HCT116 (cell line): ENCODE measurements around the gene RAP1A. TPM values are rescaled to one million over a fixed set of nuclear protein-coding genes. Genes with fewer than 3 reads are reported as not detected.

Experiments used
- ATAC-seq: fragments of 200-7000 bp; cut with Tn5 transposase; 2 replicates; pipeline ENCODE4 v1.9.1; 2020; ENCODE audit warnings: mild to moderate bottlenecking, moderate library complexity
- BruUV-seq: library from RNA; stranded (reverse); fragments of 400-500 nt; replicated peaks from 2 replicates; lab custom pipeline; 2021; lab: Mats Ljungman, UMichigan
- CTCF ChIA-PET: fragments of 300-600 bp; sonication (Branson Sonifier 250); formaldehyde crosslinking; loops from one replicate; lab custom pipeline; 2021; ENCODE audit warnings: antibody characterized with exemption; lab: Charles Lee
- POLR2A ChIA-PET: fragments of 300-600, 350-600 bp; sonication (Branson Sonifier 250); formaldehyde crosslinking; loops from one replicate; lab custom pipeline; 2021; ENCODE audit warnings: antibody characterized with exemption; lab: Charles Lee
- RAD21 ChIA-PET, 2 experiments: fragments of 300-600 bp; sonication (Branson Sonifier 250); formaldehyde crosslinking; loops; one replicate each; lab custom pipeline; 2023; ENCODE audit warnings: low total read pairs in 2 of 2; ENCODE audit not compliant: uncharacterized antibody in 2 of 2, unreplicated experiment in 2 of 2, low non-redundant PET in 1 of 2; lab: Charles Lee
- DNase-seq: peaks from one replicate; pipeline ENCODE4 v3.0.0-alpha.2; 2010; ENCODE audit warnings: low read depth, low spot score
- H2AFZ ChIP-seq: fragments of 200-600 bp; shearing (Covaris generic), sonication (generic); 2 replicates; pipeline ENCODE4 v1.6.1; 2017; ENCODE audit warnings: low read depth, mixed run types, mixed read lengths, antibody characterized with exemption, low read length; ENCODE audit not compliant: poor library complexity, severe bottlenecking
- H3K27ac ChIP-seq: 2 replicates; pipeline ENCODE4 v1.5.1; 2012; ENCODE audit warnings: low read depth, low read length
- H3K27me3 ChIP-seq: fragments of 200-600 bp; sonication (generic); 2 replicates; pipeline ENCODE4 v1.6.1; 2016; ENCODE audit warnings: mixed run types, low read length, mixed read lengths; ENCODE audit not compliant: insufficient read depth
- H3K36me3 ChIP-seq, 2 experiments: fragments of 200-500 bp in 1 of 2; fragments of 200-600 bp in 1 of 2; sonication (Bioruptor generic) in 1 of 2; sonication (generic) in 1 of 2; 2 replicates each; pipeline versions ENCODE4 v1.5.1 to v1.6.1; 2014 to 2016; ENCODE audit warnings: low read length in 2 of 2, inconsistent platforms in 1 of 2, mixed read lengths in 1 of 2, mixed run types in 1 of 2; ENCODE audit not compliant: insufficient read depth in 2 of 2, control insufficient read depth in 1 of 2
- H3K4me1 ChIP-seq, 2 experiments: fragments of 200-600 bp in 1 of 2; sonication (generic) in 1 of 2; 2 replicates each; pipeline versions ENCODE4 v1.5.1 to v1.6.1; 2012 to 2017; ENCODE audit warnings: low read length in 2 of 2, inconsistent platforms in 1 of 2, mild to moderate bottlenecking in 1 of 2, mixed read lengths in 1 of 2, mixed run types in 1 of 2, moderate library complexity in 1 of 2; ENCODE audit not compliant: insufficient read depth in 2 of 2, control insufficient read depth in 1 of 2
- H3K4me2 ChIP-seq: fragments of 200-600 bp; sonication (generic); 2 replicates; pipeline ENCODE4 v1.6.1; 2017; ENCODE audit warnings: mixed run types, low read length, mixed read lengths
- H3K4me3 ChIP-seq, 2 experiments: fragments of 200-600 bp in 1 of 2; sonication (generic) in 1 of 2; replicated peaks in 1 of 2; 2 replicates each; pipeline ENCODE4 v1.5.1; 2011 to 2016; ENCODE audit warnings: low read length in 2 of 2, control low read depth in 1 of 2, low read depth in 1 of 2, mild to moderate bottlenecking in 1 of 2, mixed read lengths in 1 of 2, mixed run types in 1 of 2
- H3K79me2 ChIP-seq: fragments of 200-600 bp; sonication (generic); 2 replicates; pipeline ENCODE4 v1.6.1; 2017; ENCODE audit warnings: mild to moderate bottlenecking, mixed run types, low read length, moderate library complexity, mixed read lengths; ENCODE audit not compliant: insufficient read depth
- H3K9ac ChIP-seq: fragments of 200-600 bp; sonication (generic); 2 replicates; pipeline ENCODE4 v1.6.1; 2016; ENCODE audit warnings: low read length, mixed read lengths
- H3K9me2 ChIP-seq: fragments of 200-600 bp; sonication (generic), shearing (Covaris generic); 2 replicates; pipeline ENCODE4 v1.6.1; 2017; ENCODE audit warnings: mixed run types, mild to moderate bottlenecking, moderate library complexity; ENCODE audit not compliant: insufficient read depth
- H3K9me3 ChIP-seq, 2 experiments: fragments of 200-500 bp in 1 of 2; fragments of 200-600 bp in 1 of 2; sonication (Bioruptor generic) in 1 of 2; sonication (generic) in 1 of 2; 2 replicates each; pipeline ENCODE4 v1.6.1; 2014 to 2017; ENCODE audit warnings: low read length in 2 of 2, mixed read lengths in 2 of 2, inconsistent platforms in 1 of 2, low read depth in 1 of 2, mild to moderate bottlenecking in 1 of 2, mixed run types in 1 of 2, moderate library complexity in 1 of 2; ENCODE audit not compliant: control insufficient read depth in 1 of 2, insufficient read depth in 1 of 2
- H4K20me1 ChIP-seq: fragments of 200-600 bp; sonication (generic), shearing (Covaris generic); 2 replicates; pipeline ENCODE4 v1.6.1; 2017; ENCODE audit warnings: mixed run types, mild to moderate bottlenecking, moderate library complexity; ENCODE audit not compliant: insufficient read depth
- CBX3 ChIP-seq: IDR thresholded peaks from 2 replicates; pipeline ENCODE4 v1.6.1; 2012; ENCODE audit warnings: low read depth
- CEBPB ChIP-seq: IDR thresholded peaks from 2 replicates; pipeline ENCODE4 v1.6.1; 2012; ENCODE audit warnings: low read depth
- EGR1 ChIP-seq: IDR thresholded peaks from 2 replicates; pipeline ENCODE4 v1.6.1; 2012; ENCODE audit warnings: low read depth
- ELF1 ChIP-seq: IDR thresholded peaks from 2 replicates; pipeline ENCODE4 v1.6.1; 2012; ENCODE audit warnings: low read depth, borderline replicate concordance
- EZH2 ChIP-seq: fragments of 200-600 bp; sonication (generic); IDR thresholded peaks from 2 replicates; pipeline ENCODE4 v1.6.1; 2017; ENCODE audit warnings: antibody characterized with exemption, mixed run types
- EZH2phosphoT487 ChIP-seq: fragments of 200-600 bp; IDR thresholded peaks from 2 replicates; pipeline ENCODE4 v1.6.1; 2018; ENCODE audit warnings: antibody characterized with exemption, borderline replicate concordance
- FOSL1 ChIP-seq: IDR thresholded peaks from 2 replicates; pipeline ENCODE4 v1.6.1; 2012; ENCODE audit warnings: low read depth
- JUND ChIP-seq: IDR thresholded peaks from 2 replicates; pipeline ENCODE4 v1.6.1; 2012
- POLR2A ChIP-seq: IDR thresholded peaks from 2 replicates; pipeline ENCODE4 v1.7.0; 2011; ENCODE audit warnings: borderline replicate concordance; ENCODE audit not compliant: insufficient read depth, insufficient read length; ENCODE audit errors: extremely low read depth
- POLR2AphosphoS5 ChIP-seq: IDR thresholded peaks from 2 replicates; pipeline ENCODE4 v1.6.1; 2011; ENCODE audit warnings: mild to moderate bottlenecking, low read depth, low read length, moderate library complexity
- RAD21 ChIP-seq: IDR thresholded peaks from 2 replicates; pipeline ENCODE4 v1.6.1; 2012; ENCODE audit warnings: low read depth, mild to moderate bottlenecking
- SP1 ChIP-seq: IDR thresholded peaks from 2 replicates; pipeline ENCODE4 v1.6.1; 2012; ENCODE audit warnings: low read depth
- TCF7L2 ChIP-seq: IDR thresholded peaks from 2 replicates; pipeline ENCODE4 v1.7.0; 2011; ENCODE audit warnings: borderline replicate concordance, inconsistent platforms; ENCODE audit not compliant: insufficient read depth, insufficient read length; ENCODE audit errors: extremely low read depth
- YY1 ChIP-seq: IDR thresholded peaks from 2 replicates; pipeline ENCODE4 v1.6.1; 2011; ENCODE audit warnings: low read length, low read depth, moderate library complexity, mild to moderate bottlenecking; ENCODE audit not compliant: insufficient replicate concordance; ENCODE audit errors: extremely low read depth
- ZFX ChIP-seq: fragments of 450-650 bp; IDR thresholded peaks from 2 replicates; pipeline ENCODE4 v1.6.1; 2017
- ZNF274 ChIP-seq: fragments of 200-500 bp; sonication (Bioruptor generic); IDR thresholded peaks from 2 replicates; pipeline ENCODE4 v1.6.1; 2014; ENCODE audit warnings: mild to moderate bottlenecking, low read depth, low read length, inconsistent platforms
- intact Hi-C: fragments of 100-400 bp; cut with micrococcal nuclease; formaldehyde crosslinking; loops from 2 replicates; pipeline ENCODE4 v1.10.0; 2022
- total RNA-seq: library from RNA; stranded (reverse); gene quantifications from one replicate; pipeline ENCODE4 v1.2.1, GENCODE V29; 2021; ENCODE audit not compliant: unreplicated experiment
- TF ChIP-seq, protein P1 (sequence below): IDR thresholded peaks from 2 replicates; pipeline ENCODE4 v1.6.1; 2012
- TF ChIP-seq, protein P2 (sequence below): IDR thresholded peaks from 2 replicates; pipeline ENCODE4 v1.6.1; 2012
- TF ChIP-seq, protein P3 (sequence below): IDR thresholded peaks from 2 replicates; pipeline ENCODE4 v1.6.1; 2011; ENCODE audit warnings: mild to moderate bottlenecking, low read length, moderate library complexity; ENCODE audit not compliant: insufficient replicate concordance; ENCODE audit errors: extremely low read depth

Gene RAP1A
- total RNA-seq, 1 experiment from 2014 or later, result 46.2 TPM

DNA sequence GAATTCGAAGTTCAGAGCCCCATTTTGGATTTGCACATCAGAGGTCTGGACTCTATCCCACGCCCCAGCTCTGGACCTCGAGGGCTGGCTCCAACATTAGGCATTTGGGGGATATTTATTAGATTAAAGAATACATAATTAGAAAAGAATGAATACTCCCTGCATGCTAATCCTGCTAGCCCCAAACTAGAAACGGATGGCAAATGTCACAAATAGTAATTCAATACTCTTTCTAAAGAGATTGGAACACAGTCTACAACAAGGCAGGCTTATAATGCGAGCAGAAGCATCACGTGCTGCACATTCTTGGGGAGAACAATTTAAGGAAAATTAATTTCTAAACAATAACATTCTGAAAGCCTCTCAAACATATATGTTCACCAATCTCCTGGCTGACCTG is 27.7 kb upstream of the RAP1A start:
- Histone ChIP-seq H3K4me2 (peak overlapping the region; percentile 78), H3K36me3 (no peaks in the 10 kb centered on the region), H4K20me1 (no peaks in the 10 kb centered on the region), H3K4me1 (peaks cover 20 to 24% of the 10 kb centered on the region in 2 experiments), H3K27me3 (no peaks in the 10 kb centered on the region), H3K9me3 (no peaks in the 10 kb centered on the region), H3K79me2 (no peaks in the 10 kb centered on the region), H3K9me2 (no peaks in the 10 kb centered on the region), H3K9ac (no peak overlapping the region), H3K4me3 (no peak overlapping the region), H3K27ac (no peak overlapping the region), H2AFZ (peak overlapping the region; percentile 88)
- DNase-seq (no peak), ATAC-seq (no peak)
- intact Hi-C loops, result no loop called here
- no TSS peak for BruUV-seq
- ChIA-PET RAD21 (no interaction called here), POLR2A (no interaction called here), CTCF (interaction anchor here (1.7 kb wide), 1 partner anchor 21 kb away, joined by 4 read pairs; no protein-coding TSS in a partner anchor)
- TF ChIP-seq POLR2AphosphoS5 (no peak), POLR2A (no peak), EZH2phosphoT487 (no peak), ELF1 (no peak), TCF7L2 (no peak), RAD21 (no peak), YY1 (no peak), SP1 (no peak), JUND (no peak), EZH2 (no peak), CBX3 (no peak), ZNF274 (no peak), ZFX (no peak), FOSL1 (no peak), EGR1 (no peak), CEBPB (no peak)
- TF ChIP-seq, protein P1, sequence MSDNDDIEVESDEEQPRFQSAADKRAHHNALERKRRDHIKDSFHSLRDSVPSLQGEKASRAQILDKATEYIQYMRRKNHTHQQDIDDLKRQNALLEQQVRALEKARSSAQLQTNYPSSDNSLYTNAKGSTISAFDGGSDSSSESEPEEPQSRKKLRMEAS, result no peak
- TF ChIP-seq, protein P2, sequence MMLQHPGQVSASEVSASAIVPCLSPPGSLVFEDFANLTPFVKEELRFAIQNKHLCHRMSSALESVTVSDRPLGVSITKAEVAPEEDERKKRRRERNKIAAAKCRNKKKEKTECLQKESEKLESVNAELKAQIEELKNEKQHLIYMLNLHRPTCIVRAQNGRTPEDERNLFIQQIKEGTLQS, result no peak
- TF ChIP-seq, protein P3, sequence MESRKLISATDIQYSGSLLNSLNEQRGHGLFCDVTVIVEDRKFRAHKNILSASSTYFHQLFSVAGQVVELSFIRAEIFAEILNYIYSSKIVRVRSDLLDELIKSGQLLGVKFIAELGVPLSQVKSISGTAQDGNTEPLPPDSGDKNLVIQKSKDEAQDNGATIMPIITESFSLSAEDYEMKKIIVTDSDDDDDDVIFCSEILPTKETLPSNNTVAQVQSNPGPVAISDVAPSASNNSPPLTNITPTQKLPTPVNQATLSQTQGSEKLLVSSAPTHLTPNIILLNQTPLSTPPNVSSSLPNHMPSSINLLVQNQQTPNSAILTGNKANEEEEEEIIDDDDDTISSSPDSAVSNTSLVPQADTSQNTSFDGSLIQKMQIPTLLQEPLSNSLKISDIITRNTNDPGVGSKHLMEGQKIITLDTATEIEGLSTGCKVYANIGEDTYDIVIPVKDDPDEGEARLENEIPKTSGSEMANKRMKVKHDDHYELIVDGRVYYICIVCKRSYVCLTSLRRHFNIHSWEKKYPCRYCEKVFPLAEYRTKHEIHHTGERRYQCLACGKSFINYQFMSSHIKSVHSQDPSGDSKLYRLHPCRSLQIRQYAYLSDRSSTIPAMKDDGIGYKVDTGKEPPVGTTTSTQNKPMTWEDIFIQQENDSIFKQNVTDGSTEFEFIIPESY, result no peak
